ENCODE data around the gene DNAAF9. TPM values are rescaled to one million over a fixed set of nuclear protein-coding genes. Genes with fewer than 3 reads are reported as not detected.

The DNAAF9 gene
- total RNA-seq, 4 donors from 2014 or later, result 29.5 to 51.9 (median 41.4) TPM

GRCh38 chr20:3364323-3365013 is 43.0 kb downstream of the DNAAF9 start:
- 96% methylated on average over 3 of the region's 3 CpGs for WGBS
- Histone ChIP-seq H3K4me3 (no peak overlapping the region), H3K27me3 (no peaks in the 10 kb centered on the region), H3K27ac (replicated peaks in 1 of 4) (no peak overlapping the region), H3K36me3 (peaks cover 18 to 83% (median 45%) of the 10 kb centered on the region in 4 donors), H3K9me3 (no peaks in the 10 kb centered on the region), H3K4me1 (peaks cover 0 to 6% (median 0%) of the 10 kb centered on the region in 4 donors)
- no peak for DNase-seq (ENCODE audit: extremely low spot score)
- intact Hi-C loops (cut with DNase I), result no loop called here
- TF ChIP-seq POLR2AphosphoS5 (IDR thresholded peaks at IDR 0.05) (no peak), POLR2A (IDR thresholded peaks at IDR 0.05; ENCODE audit: low read depth) (no peak), CTCF (IDR thresholded peaks at IDR 0.05) (no peak), EP300 (IDR thresholded peaks at IDR 0.05) (no peak)

- Histone ChIP-seq H3K9me3 (no peaks in the 10 kb centered on the region), H3K27ac (replicated peaks in 1 of 4) (no peak overlapping the region), H3K4me1 (peaks cover 0 to 6% (median 0%) of the 10 kb centered on the region in 4 donors), H3K4me3 (no peak overlapping the region), H3K27me3 (no peaks in the 10 kb centered on the region), H3K36me3 (peaks cover 12 to 82% (median 31%) of the 10 kb centered on the region in 4 donors)
- intact Hi-C loops (cut with DNase I), result no loop called here
- 95% methylated on average over 3 of the region's 3 CpGs for WGBS
- no peak for DNase-seq (ENCODE audit: extremely low spot score)
- TF ChIP-seq POLR2A (IDR thresholded peaks at IDR 0.05; ENCODE audit: low read depth), result no peak
- no peak for TF ChIP-seq POLR2AphosphoS5 (IDR thresholded peaks at IDR 0.05)
- TF ChIP-seq CTCF (IDR thresholded peaks at IDR 0.05), result no peak
- TF ChIP-seq EP300 (IDR thresholded peaks at IDR 0.05), result no peak
Measured at GRCh38 chr20:3360752-3361151, 46.7 kb downstream of the DNAAF9 start.

- Histone ChIP-seq H3K27ac (replicated peaks in 1 of 4) (no peak overlapping the region), H3K4me1 (peaks cover 0 to 6% (median 0%) of the 10 kb centered on the region in 4 donors), H3K4me3 (no peak overlapping the region), H3K27me3 (no peaks in the 10 kb centered on the region), H3K36me3 (peaks cover 12 to 82% (median 35%) of the 10 kb centered on the region in 4 donors), H3K9me3 (no peaks in the 10 kb centered on the region)
- DNase-seq (ENCODE audit: extremely low spot score), result no peak
- TF ChIP-seq POLR2A (IDR thresholded peaks at IDR 0.05; ENCODE audit: low read depth) (no peak), CTCF (IDR thresholded peaks at IDR 0.05) (no peak), POLR2AphosphoS5 (IDR thresholded peaks at IDR 0.05) (no peak), EP300 (IDR thresholded peaks at IDR 0.05) (no peak)
- intact Hi-C loops (cut with DNase I), result no loop called here
- WGBS, result 94% methylated on average over 5 of the region's 5 CpGs
Measured at GRCh38 chr20:3358676-3359340, 48.7 kb downstream of the DNAAF9 start.

Small RNAs within 50 kb of the gene (small RNA-seq; reads per million reads assigned to genes)
- gene RF00012 (0 reads per million in 3 donors), gene RNU6-1019P (0 reads per million in 3 donors)

Other genes with a start within 250 kb of the DNAAF9 start
- gene FASTKD5, start 247.8 kb downstream of the DNAAF9 start, total RNA-seq, result 10 to 100 TPM; 10.8 to 15.7 (median 14.3) TPM
- 10 to 100 TPM in 1 of 4 donors, 1 to 10 TPM in 3; 5.8 to 10.3 (median 7.6) TPM for gene UBOX5, start 247.8 kb downstream of the DNAAF9 start, total RNA-seq
- 10 to 100 TPM in 3 of 4 donors, 1 to 10 TPM in 1; 8.3 to 20.0 (median 15.3) TPM for gene LZTS3, start 234.1 kb downstream of the DNAAF9 start, total RNA-seq
- gene DDRGK1, start 203.0 kb downstream of the DNAAF9 start, total RNA-seq, result 10 to 100 TPM; 64.4 to 86.0 (median 69.7) TPM
- 10 to 100 TPM; 18.7 to 30.0 (median 27.8) TPM for gene ITPA, start 198.2 kb downstream of the DNAAF9 start, total RNA-seq
- gene SLC4A11, start 168.5 kb downstream of the DNAAF9 start, total RNA-seq, result under 1 TPM in 2 of 4 donors, not detected in 2; 0.11 to 0.32 TPM
- 10 to 100 TPM; 14.1 to 19.1 (median 18.0) TPM for gene ATRN, start 63.3 kb upstream of the DNAAF9 start, total RNA-seq

All from esophagus muscularis mucosa (tissue), 4 donors.